Measurements from ENCODE around the gene ARFGAP3.

Gene ARFGAP3

DNA sequence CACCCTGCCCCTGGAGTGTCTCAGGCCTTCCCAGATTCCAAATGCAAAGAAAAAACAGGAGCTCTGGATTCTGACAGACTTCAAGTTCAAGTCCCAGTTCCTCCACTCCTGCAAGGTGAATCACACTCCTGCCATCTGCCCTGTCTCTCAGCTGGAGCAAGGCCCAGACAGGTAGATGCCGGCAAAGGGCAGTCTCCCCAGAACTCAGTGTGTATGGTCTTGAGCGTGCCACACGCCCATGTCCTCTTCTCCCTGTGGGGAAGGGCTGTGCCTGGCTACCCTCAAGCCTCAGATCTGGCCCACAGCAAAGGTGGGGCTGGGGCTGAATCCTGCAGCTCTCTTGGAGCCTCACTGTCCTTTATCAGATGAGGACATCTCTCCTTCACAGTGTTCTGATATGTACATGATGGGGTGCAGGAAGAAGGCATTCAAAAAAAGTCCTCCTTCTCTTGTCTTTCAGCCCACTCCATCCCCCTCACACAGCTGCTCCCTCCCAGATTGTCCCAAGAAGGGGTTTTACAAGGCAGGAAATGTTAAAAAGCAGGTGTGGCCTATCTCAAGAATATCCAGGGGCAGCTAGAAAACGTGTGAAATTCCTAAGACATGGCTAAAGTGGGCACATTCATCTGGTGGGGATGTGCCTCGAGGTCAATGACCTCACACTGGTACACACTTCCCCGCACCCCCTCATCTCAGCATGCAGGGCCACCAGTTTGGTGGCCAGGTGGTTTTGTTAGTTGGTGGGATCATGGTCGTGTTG is 27.7 kb upstream of the ARFGAP3 start:
- DNase-seq (ENCODE audit: low read depth) = no peak

DNA sequence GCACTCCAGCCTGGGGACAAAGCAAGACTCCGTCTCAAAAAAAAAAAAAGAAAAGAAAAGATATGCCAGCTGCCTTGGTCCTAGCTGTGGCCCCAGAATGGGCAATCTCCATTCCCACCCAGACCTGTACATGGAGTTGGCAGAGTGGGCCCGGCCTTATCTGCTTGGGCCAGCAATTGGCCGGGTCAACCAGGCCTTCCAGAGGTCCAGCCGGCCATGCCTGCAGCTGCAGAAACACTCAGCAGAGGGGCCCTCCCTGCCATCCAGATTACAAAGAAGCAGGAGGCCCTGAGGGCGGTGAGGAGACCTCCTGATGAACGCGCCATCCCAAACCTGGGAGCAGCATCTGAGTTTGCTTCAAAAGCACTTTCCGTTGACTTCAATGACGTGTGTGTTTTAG is 26.9 kb upstream of the ARFGAP3 start:
- no peak for DNase-seq (ENCODE audit: low read depth)

DNA sequence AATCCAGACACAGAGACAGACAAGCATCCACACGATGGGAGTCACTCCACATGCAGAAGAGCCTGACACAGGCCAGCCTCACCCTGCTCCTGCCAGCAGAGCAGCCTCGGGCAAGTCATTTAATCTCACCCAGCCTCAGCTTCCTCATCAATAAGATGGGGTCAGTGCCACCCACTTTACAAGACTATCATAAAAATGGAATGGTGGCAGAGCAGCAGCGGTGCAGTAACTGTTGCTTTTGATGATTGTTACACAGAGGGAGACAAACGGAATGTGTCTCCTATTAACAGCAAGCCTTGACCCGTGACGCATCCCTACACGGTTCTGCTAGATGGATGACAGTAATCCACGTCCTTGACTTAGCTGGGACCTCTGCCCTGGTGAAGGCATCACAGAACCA is 26.0 kb upstream of the ARFGAP3 start:
- no peak for DNase-seq (ENCODE audit: low read depth)

DNA sequence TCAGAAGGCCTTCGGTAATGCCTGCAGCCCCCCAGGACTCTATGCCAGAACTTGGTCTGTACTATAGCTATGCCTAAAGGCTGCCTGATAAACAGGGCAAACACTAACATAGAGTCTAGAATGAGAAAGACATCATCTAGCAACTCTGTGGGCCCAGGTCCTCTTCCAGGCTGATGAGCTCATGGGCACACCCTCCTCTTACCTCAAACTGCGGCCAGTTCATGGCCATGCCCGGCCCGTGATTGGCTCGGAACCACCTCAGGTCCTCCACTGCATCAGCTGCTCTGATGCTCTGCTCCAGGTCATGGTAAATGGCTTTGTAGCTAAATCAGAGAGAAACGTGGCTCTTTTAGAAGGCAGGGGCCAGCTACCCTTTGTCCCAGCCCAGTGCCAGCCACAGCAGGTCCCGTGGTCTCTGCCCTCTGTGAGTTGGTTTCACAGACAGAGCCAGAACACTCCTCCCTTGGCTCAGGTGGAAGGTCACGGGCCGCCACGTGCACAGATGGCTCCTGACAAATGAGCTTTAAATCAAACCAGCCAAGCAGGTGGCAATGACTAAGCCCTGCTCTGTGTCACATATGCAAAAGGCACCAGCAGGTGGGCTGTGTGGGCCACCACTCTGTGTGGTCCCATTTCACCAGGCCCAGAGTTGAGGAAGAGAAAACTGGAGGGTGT is 25.0 kb upstream of the ARFGAP3 start:
- DNase-seq (ENCODE audit: low read depth) = no peak

DNA sequence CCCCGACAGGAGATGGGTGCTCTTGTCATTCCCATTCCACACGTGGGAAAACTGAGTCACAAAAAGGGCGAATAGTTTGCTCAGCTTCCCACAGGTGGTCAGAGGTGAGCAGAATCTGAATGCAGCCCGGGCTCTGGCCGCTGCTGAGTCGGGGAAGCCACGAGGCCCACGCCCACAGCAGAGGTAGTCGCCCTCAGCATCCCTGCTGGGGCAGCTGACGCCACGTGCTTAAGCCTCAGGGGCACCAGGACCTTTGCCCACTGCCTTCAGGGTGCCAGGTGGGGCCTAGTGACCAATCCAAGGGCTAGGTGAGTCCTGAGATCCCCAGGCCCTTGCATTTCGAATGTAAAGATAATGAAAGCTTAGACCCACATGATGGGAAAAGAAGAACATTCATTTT is 24.2 kb upstream of the ARFGAP3 start:
- no peak for DNase-seq (ENCODE audit: low read depth)

DNA sequence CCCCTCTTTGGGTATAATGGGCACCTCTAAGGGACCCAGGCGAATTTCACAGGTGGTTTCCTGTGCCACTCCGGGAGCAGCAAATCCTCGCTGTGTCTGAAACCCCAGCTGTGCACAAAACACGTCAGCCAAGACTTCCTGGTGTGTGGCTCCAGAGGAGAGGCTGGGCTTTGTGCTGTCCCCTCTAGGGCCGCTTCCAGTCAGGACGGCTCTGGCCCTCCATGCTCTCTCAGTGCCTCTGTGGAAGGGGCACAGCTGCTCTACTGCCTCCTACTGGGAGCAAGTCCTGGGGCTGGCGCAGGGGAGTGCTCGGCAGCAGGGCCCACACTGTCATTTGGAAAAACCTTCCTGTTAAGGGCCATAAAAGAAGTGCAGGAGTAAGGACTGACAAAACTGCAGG is 23.7 kb upstream of the ARFGAP3 start:
- no peak for DNase-seq (ENCODE audit: low read depth)

DNA sequence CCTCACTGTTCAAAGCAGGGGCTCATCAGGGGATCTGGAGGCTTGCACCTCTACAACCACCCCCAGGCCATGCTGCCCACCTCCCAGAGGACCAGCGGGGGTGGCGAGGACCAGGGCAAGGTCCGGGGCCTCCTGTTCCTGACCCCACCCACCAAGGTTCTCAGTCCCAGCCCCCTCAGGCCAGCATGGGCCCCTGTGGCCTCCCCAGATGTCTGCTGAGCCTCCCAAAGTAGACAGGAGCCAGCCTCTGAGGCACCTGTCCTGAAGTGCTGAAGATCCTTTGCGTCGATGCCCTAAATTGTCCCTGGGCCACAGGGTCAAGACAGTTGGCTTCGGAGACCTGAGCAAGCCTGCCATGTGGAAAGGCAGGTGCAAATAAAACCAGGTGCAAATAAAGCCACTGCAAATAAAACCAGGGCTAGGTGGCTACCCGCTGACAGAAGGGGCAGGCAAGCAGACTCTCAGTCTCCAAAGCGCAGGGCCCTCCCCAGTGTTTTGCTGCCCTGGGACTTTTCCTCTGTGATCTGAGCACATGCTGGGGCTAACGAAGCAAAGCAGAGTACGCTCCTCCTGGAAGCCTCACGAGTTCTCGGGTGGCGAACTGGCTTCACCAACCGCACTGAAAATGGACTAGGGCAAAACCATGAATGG is 22.4 kb upstream of the ARFGAP3 start:
- DNase-seq (ENCODE audit: low read depth) = no peak

DNA sequence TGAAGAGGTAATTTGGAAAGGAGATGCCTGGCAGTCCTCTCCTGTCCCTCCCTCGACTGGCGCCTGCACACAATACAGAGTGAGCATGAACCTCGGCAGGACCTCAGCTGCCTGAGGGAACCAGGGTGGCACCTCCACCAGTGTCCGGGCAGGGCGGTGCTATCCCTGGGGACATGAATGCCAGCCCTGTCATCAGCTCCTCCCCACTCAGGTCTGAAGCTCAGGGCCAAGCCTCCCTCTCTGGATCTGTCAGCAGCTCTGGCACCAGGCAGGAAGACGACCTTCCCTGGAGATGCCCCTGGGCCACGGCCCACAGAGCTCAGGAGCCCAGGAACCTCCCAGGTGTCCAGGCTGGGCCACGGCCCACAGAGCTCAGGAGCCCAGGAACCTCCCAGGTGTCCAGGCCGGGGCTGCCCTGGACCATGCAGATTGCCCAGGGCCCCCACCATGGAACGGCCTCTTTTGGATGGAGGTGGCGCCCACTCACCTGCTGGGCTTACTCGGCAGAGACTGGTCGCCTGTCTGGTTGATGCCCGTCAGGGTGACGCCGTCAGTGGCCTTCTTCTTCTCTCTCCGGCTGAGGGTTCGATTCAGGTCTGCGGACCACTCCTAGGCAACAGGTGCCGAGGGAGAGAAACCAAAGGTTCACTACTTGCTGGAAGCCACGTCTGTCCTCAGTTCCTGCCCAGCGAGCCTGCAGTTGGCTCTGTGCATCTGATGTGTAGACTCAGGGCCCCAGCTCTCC is 21.7 kb upstream of the ARFGAP3 start:
- no peak for DNase-seq (ENCODE audit: low read depth)

DNA sequence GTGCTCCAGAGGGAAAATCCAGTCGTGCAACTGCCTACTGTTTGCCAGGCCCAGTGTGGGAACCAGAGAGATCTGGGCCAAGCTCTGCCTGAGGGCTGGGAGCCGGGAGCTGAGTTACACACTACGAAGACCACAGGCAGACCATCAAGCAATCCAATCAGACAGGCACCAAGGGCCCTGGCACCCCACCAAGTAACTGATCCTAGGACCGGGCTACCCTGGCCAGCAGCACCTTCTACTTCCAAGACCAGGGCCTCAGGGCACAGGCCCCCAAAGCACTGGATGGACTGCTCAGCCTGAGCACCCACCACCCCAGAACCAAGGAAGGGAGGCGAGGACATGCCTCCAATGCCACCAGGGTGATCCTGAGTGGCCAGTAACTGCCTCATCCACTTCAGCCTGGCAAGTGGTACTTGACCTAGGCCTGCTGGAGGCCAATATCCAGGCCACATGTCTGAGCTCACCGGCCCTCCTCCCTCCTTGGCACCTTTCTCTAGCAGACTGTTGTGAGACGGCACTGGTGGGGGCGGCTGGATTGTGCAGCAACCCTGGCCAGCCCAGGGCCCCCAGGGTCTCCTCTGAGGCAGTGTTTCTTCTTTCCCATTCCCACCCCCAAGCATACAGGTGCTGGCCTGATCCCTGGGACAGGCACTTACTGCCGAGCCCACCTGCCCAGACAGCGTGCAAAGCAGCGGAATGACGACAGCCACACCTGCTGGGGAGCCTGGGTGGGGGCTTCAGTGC is 20.7 kb upstream of the ARFGAP3 start:
- no peak for DNase-seq (ENCODE audit: low read depth)

DNA sequence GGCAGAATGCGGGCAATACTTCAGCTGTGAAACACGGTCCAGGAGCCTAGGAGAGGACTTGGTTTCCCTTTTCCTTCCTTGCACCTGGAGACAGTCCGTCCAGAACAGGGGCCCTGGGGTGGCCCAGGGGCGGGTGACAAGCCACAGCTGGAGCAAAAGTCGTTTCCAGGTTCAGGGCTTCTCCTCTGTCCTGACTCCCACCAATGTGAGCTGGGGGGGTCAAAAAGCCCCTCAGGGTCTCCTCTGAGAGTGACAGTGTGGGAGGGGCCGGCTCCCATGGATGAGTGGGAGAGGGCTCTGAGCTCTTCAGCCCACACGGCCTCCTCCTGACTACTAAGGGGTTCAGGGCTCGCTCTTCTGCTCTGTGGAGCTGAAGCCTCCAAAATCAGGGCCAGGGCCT is 20.1 kb upstream of the ARFGAP3 start:
- DNase-seq (ENCODE audit: low read depth) = no peak

DNA sequence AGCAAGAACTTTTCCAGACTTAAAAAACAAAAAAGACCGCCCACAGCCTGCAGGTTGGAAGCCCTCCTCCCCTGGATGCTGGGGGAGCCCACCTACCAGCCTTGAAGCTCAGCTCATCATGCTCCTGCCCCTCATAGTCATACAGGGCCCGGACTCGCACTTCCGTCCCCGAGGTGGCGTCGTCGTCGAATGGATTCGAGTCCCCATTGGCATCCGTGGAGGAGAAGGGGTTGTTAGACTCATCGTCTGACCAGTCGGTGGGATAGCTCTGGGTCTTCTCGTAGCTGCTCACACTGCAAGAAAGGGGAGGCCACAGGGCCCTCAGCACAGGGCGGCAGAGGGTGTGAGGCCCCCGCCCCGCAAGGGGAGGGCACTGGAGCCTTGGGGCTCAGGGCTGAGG is 19.0 kb upstream of the ARFGAP3 start:
- no peak for DNase-seq (ENCODE audit: low read depth)

DNA sequence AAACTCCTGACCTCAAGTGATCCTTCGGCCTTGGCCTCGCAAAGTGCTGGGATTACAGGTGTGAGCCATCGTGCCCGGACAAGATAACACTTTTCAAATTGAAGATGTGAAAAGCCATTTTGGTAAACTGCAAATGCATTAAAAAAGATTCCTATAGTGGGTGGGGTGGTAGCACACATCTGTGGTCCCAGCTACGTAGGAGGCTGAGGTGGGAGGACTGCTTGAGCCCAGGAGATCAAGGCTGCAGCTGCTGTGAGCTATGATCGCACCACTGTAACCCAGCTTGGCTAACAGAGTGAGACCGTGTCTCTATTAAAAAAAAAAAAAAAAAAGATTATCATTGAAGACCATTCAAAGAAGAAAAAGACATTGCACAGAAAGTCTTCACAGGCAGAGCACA is 16.9 kb upstream of the ARFGAP3 start:
- DNase-seq (ENCODE audit: low read depth) = no peak

DNA sequence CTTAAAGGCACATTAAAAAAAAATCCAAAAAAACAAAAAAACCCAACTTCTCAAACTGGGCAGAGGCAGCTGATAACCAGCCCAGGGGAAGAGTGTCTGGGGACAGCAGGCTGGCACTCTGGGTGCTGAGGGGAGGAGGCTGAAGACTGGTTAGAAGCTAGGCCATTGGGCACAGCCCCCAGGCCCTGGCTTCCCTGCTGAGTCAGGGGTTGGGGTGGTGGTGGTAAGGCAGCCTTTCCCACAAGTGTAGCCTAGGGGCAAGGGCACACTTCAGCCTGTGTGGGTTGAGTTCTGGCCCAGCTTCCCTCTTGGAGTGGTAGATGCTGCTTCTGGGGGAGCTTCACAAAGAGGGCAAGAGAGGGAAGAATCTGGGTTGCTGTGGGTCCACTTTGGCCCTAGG is 16.3 kb upstream of the ARFGAP3 start:
- DNase-seq (ENCODE audit: low read depth) = no peak

DNA sequence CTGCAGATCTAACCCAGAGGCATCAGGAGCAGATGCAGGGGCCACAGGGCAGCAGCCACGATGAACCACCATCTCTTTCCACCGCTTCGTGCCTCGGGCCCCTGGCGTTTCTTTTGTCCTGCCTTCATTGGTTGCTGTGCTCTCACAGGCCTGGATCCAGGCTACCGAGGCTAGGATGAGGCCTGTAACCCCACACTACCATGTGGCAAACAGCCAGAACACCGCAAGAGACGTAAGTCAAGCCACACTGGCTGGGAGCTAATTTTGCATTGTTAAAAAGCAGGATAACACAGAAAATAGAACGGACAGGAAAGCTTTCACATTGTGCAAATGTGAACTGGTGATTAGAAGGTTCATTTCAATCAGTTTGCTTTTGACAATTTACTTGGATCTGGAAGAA is 15.7 kb upstream of the ARFGAP3 start:
- DNase-seq (ENCODE audit: low read depth) = no peak

DNA sequence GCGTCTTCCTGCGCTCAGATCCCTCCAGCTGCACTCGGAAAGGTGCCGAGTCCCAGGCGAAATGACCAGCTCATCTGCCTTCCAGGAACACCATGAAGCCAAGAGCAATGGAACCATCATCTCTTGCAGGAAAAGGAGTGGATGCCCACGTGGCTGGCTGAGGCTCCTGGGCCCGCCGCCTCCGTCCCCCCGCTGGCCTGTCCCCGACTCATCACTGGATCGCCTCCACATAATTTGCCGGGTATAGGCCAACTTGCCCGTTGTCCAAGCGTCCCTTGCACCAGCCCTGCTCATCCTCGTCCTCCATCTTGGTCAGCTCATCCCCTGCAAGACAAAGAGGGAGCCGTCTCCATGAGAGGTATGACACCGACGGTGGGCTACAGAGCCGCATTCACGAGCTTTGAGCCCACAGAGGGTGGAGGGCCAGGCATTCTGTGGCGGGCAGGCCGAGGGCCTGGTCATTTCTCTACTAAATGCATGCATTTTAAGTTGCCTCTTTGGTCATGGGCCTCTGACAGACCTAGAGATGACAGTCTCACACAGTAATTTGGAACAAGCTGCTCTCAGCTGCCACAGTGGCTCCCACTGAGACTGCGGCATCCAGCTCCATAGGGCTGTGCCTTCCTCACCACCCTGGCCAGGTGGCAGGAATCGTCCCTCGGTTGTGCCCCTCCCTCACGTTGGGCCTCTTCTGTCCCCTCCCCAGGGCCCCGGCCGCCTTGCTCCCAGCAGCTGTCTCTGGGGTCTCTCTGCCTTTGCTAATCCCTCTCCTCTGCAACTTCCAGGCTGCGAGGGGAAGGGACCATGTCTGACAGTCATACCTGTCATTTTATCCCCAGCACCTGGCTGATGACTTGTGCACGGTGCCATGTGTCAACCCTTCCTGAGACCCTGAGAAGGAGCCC is 14.3 kb upstream of the ARFGAP3 start:
- DNase-seq (ENCODE audit: low read depth) = no peak

DNA sequence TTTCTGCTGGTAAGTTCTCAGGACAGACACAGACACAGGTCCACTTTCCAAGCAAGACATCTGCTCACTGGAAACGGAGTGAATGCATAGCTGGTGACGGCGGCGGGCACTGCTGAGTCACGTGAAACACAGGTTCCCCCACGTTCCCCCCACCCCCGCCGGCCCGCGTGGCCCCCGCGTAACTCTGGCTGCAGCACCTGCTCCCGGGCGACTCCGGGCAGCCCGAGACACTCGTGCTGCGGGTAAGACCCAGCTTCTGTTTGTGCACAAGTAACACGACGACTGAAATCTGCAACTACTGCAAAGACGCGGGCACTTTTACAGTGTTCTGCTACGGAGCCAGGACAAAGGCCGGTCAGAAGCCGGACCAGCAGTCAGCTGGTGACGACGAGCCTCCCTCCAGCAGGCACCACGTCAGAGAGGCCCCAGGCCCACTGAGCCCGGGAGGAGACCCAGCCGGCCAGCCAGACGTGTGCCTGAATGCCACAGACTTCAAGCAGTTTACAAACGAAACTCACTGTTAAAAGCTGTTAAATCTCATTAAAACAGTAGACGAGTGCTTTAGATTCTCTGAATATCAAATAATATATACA is 12.9 kb upstream of the ARFGAP3 start:
- no peak for DNase-seq (ENCODE audit: low read depth)

DNA sequence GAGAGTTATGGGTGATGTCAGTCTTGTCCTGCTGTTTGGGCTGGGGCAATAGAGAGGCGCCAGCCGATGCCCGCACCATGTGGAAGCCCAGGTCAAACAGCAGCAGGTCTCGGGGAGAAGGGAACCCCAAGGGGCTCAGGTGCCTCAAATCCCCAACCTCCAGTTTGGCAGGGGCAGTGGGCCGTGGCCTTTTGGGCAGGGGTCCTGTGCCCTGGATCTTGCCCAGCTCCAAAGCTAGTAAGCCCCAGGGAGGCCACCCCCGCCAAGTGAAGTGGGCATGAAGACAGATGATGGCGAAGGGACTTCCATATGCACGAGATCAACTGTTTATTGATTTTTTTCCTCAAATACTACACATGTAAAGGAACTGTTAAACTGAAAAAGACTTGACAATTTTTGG is 12.4 kb upstream of the ARFGAP3 start:
- DNase-seq (ENCODE audit: low read depth) = no peak

DNA sequence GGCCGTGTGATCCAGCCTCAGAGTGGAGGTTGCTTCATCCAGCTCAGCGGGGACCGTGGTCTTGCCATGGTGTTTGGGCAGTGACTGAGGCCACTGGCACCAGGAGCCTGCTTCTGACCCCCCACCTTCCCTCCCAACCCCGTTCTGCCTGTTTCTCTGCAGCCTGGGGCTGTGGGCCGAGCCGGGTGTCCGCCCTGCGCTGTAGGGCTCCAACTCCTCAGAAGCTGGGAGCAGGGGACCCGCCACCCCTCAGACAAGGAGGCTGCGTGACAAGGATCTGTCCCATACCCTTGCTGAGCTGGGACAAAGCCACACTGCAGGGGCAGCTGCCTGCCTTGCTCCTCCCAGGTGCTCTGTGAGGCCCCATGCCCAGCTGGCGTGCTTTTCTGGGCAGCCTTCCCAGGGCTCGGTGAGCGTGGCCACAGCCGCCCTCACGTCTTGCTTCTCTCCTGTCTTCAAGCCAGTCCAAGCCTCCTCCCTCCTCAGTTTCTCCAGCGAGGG is 11.7 kb upstream of the ARFGAP3 start:
- no peak for DNase-seq (ENCODE audit: low read depth)

DNA sequence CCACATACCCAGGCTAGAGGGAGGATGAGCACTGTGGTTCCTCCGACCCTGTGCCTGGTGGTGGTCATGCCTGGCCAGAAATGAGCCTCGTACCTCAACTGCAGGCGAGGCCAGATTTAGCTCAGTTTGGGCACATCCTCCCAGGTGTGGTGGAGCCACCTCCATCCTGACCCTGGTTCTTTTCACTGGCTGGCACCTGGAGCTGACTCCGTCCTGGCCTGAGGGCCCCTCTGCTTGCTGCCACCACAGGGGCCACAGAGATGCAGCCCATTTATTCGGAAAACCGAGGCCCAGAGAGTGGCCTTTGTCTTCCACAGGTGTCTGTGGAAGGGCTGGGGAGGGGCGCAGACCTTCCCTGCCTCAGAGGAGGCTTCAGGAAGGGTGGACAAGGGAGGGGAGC is 9.0 kb upstream of the ARFGAP3 start:
- no peak for DNase-seq (ENCODE audit: low read depth)

DNA sequence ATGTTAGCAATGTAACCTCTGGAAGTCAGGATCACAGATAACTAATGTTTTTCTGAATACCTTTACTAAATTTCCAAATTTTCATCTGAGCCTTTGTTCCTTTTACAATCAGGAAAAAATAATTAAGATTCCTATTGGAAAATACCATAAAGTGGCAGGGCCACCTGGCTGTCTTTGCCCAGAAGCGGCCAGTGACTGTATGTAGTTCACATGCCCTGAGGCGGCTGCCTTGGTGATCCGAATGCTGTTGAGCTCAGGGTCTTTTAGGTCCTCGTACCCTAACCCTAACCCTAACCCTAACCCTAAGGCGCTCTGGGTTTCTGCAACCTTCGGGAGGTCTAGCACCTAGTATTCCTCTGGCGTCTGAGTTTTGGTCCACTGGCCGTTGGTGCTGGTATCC is 8.5 kb upstream of the ARFGAP3 start:
- DNase-seq (ENCODE audit: low read depth) = no peak

Measured in T-helper 22 cell (primary cell).